ELR (cell line): ENCODE measurements around the gene PSG3.
"Not testable (repeated sequence)": the region's sequence is repeated elsewhere in the genome, so short reads cannot be mapped to it uniquely, and the experiment has no call there.

Experiments
- DNase-seq: peaks from one replicate; pipeline ENCODE4 v3.0.0-alpha.2; 2015; ENCODE audit warnings: low read depth

The PSG3 gene

DNA sequence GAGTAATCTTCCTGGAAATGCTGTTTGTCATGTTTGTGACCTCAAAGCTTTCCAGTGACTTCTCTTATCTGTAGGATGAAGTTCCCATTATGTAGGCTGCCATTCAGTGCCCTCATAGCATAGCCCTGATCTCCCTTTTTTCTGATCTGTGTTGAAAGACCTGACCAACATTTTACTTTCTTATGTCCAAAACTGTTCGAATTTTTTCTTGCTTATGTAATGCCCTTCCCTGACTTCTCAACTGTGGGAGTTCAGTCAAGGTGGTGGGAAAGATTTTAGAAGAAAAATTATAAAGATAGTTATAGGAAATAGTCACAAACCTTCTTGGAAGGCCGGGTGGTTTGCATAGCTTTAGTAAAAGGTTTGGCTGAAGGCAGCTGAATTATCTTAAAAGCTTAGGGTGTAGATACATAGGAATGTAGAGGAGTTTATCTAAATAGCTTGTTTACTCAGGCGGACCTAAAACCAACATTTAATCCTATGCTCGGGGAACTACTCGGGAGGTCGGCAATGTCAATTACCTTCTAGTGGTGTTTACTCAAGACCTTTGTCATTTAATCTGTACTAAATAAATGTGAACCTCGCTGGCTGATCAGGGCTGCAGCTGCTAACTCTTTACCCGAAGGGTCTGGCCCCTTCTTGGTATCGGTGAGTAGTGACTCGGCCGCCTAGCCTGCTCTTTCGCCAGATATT lies 44.3 kb downstream of the PSG3 start:
- no peak for DNase-seq

DNA sequence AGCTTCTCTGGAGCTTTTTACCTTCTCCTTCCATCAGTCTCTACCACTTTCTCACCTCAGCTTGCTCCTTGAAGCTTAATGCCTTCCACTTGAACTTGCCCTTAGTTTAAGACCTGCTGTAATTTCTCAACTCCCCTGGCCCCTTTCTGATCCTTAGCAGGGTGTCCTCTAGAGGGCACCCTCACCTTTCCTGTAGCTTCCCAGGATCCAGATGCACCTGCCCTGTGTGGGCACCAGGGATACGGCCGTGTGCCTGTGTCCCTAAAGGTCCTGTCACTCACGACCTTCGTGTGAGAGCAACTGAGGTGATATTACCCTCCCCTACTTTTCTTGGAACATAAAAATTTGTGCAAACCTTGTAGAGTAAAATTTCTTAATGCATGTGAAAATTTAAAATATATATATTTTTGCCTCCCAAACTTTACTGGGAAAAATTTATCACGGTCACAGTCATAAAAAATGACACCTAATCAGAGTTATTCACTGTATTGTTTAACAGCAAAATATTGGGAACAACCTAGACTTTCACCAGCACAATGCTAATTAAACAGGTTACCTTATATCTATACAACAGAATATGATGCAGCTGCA lies 46.4 kb downstream of the PSG3 start:
- DNase-seq, result peak; percentile 73

DNA sequence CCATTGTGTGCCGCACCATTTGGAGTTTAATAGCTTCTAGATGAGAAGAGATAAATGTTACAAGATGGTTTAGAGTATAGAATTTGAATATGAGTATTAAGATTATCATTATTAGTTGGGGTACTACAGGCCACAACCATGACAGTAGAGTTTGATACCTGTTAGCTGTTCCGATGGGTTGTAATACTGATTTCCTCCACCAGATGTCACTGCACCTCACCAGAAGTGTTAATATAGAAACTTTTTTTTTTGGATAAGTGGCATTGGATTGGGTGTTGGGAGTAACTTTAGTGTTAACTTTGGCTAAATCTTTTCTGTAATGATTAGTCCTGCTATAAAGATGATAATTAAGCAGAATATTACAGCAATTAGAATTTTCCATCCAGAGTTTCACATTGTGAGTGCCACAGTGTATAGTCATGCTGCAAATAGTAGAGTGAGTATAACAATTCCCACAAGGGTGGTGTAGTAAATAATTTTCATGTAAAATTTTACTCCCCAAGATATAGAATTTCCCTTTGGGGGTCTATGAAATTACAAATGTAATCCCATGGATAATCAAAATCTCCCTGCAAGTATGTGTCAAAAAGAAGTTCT lies 56.3 kb downstream of the PSG3 start:
- peak; percentile 54 for DNase-seq

DNA sequence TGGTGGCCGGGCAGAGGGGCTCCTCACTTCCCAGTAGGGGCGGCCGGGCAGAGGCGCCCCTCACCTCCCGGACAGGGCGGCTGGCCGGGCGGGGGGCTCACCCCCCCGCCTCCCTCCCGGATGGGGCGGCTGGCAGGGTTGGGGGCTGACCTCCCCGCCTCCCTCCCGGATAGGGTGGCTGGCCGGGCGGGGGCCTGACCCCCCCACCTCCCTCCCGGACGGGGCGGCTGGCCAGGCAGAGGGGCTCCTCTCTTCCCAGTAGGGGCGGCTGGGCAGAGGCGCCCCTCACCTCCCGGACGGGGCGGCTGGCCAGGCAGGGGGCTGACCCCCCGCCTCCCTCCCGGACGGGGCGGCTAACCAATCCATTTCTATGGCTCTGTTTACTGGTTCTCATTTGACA lies 64.0 kb downstream of the PSG3 start:
- not testable (repeated sequence) for DNase-seq

DNA sequence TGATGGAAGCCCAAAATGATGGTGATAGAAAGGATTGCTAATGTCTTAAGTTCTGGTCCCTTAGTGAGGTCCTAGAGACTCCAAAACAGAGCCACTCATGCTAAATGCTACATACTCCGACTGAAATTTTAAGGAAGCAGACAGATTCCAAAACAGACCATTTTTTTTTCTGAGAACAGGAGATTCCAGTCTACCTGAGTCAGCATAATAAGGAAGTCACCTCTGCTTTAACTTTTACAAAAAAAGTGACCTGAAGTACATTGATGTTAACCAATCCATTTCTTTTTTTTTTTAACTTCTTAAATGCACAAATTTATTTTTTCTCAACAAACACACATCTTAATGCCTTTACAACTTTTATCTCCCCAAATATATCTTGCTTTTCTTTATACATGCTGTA lies 65.7 kb downstream of the PSG3 start:
- DNase-seq, result not testable (repeated sequence)
